ENCODE measurements around the gene RABGAP1L.

RABGAP1L gene

GRCh38 chr1:174966008-174966572, 806.8 kb downstream of the RABGAP1L start:
- no peak for DNase-seq (ENCODE audit: low spot score)

DNA sequence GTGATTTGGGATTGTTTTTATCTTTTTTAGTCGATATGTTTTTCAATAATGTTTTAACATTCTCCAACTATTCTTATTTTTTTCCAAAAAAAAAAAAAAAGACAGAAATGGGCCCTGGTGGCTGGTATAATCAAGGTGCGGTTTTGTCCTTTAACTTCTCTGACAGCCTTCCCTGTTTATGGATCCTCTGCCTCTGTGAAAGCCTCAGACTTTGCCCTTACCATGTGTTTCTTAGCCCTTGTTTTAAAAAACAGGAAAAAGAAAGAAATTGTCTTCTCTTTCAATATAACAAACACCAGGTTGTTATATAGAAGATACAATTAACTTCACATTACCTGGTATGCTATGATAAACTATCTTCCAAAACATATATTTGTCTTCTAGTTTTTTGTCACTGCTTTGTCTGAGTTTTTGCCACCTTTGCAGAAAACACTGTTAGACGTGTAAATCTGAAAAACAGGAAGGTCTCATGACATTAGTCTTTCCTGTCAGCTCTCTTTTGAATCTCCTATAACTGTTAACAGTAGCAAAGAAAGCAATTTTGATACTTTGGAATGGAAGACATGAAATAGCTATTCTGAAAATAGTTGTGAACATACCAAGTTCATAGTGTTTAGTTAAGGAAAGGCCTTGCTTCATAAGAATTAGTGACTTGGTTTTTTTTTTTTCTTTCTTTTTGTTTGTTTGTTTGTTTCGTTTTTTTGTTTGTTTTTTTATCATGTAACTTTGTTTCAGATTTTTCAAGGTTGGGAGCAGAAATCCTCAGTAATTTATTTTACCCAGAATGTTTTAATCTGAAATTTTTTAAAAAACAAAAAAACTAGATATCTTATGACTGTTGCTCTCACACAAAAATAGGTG, 808.8 kb downstream of the RABGAP1L start:
- no peak for DNase-seq (ENCODE audit: low spot score)

- DNase-seq (ENCODE audit: low spot score) = no peak
These were observed 809.5 kb downstream of the RABGAP1L start for GRCh38 chr1:174968750-174969244.

- no peak for DNase-seq (ENCODE audit: low spot score)
These were observed 810.7 kb downstream of the RABGAP1L start for GRCh38 chr1:174969977-174970376.

DNA sequence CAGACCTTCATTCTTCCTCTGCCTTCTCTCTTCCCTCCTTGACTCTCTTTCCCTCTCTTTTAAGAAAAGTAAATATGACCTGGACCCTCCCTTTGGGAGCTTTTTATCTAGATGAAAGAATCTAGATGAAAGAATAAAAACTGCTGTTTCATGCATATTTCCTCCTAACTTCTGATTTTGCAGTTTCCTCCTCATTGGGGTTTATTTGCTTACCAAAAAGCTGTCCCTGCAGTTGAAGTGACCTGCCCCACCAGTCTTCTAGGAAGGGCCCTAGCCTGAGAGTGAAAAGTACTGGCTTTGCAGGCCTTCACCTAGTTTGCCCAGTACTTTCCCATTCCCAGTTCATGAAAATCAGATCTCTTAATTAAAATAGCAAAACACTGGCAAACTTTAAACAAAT, 812.1 kb downstream of the RABGAP1L start:
- no peak for DNase-seq (ENCODE audit: low spot score)

DNA sequence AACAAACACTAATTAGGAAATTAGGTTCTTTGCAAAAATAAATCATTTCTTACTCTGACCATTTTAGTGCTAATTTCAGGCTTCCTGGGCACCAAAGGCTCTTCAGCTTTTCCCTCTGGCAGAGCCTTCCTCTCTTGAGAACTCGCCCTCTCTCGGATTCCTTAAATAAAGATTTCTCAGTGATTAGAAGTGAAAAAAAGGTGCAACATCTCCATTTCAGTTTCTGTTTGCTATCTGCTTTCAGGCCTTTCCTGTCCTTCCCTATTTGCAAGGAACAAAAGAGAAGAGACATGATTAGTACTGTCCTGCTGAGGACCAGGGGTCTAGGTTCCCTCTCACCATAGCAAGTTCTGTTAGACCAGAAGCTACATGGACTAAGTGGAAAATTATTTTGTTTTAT, 812.6 kb downstream of the RABGAP1L start:
- DNase-seq (ENCODE audit: low spot score) = no peak

GRCh38 chr1:174974711-174975119, 815.4 kb downstream of the RABGAP1L start:
- no peak for DNase-seq (ENCODE audit: low spot score)

DNA sequence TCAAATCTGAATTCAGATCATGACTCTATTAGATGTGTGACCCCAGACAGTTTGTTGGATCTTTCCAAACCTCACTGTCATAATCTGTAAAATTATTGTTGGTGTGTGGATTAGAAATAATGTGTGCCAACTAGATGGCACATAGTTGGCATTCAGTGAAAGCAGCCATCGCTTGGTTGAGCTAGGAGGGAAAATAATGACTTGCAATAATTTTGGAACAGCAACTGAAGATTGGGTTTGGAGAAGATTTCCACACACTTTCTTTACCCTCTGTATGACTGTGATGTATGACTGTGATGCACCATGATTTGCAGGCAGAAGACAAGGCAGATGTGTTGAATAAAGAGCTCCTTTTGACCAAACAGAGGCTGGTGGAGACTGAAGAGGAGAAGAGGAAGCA, 816.4 kb downstream of the RABGAP1L start:
- DNase-seq (ENCODE audit: low spot score) = no peak

- DNase-seq (ENCODE audit: low spot score) = no peak
These were observed 817.3 kb downstream of the RABGAP1L start for GRCh38 chr1:174976436-174977108.

GRCh38 chr1:174982971-174983689, 823.8 kb downstream of the RABGAP1L start:
- peak; percentile 33 for DNase-seq (ENCODE audit: low spot score)

GRCh38 chr1:174984952-174985351, 825.6 kb downstream of the RABGAP1L start:
- no peak for DNase-seq (ENCODE audit: low spot score)

- DNase-seq (ENCODE audit: low spot score) = no peak
These were observed 829.2 kb downstream of the RABGAP1L start for GRCh38 chr1:174988539-174988938.

GRCh38 chr1:174988986-174989385, 829.7 kb downstream of the RABGAP1L start:
- DNase-seq (ENCODE audit: low spot score) = no peak

GRCh38 chr1:174989536-174990220, 830.4 kb downstream of the RABGAP1L start:
- no peak for DNase-seq (ENCODE audit: low spot score)

DNA sequence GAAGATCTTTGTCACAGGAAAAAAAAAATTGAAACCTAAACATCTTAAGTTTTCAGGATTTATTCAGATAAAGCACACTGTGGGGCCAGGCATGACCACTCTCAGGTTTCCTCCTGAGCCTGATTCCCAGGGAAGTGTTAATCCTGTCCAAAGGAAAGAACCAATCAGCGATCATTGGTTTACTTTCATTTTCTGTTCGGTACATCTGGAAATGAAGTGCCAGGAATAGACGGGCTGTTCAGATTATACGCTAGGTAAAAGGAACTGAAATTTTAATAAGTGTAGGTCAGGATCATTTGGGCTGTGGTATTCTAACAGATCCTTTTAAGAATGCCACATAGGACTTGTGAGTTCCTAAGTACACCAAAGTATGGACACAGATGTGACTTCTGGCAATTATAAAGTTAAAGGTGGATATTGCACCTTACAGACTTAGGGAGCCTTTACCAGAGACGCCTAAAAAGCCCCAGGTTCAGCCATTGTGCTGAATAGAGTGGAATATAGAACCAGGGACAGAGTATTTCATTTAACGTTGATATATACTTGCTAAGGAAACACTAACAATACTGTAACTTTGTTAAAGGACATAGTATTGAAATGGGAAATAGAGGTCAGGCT, 831.2 kb downstream of the RABGAP1L start:
- DNase-seq (ENCODE audit: low spot score) = peak; percentile 24

GRCh38 chr1:174991473-174991872, 832.2 kb downstream of the RABGAP1L start:
- no peak for DNase-seq (ENCODE audit: low spot score)

DNA sequence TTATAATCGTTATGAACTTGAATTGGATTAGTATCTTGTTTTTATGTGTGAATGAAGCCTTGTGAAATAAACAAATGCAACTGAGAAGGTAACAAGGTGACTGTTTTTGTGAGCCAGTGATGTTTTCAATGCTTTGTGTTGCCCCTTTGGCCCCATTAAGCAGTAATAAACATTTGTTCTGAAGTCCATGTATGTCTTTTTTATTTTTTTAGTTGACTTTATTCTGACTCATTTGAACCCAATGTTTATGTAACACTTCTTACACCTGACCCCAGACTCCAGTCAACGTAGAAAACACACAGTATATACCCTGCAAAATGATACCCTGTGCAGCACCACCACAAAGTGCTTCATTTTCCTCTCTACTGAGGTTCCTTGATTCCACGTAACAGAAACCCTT, 835.8 kb downstream of the RABGAP1L start:
- no peak for DNase-seq (ENCODE audit: low spot score)

- no peak for DNase-seq (ENCODE audit: low spot score)
These were observed 836.6 kb downstream of the RABGAP1L start for GRCh38 chr1:174995916-174996315.

GRCh38 chr1:174996476-174996875, 837.2 kb downstream of the RABGAP1L start:
- DNase-seq (ENCODE audit: low spot score) = no peak

DNA sequence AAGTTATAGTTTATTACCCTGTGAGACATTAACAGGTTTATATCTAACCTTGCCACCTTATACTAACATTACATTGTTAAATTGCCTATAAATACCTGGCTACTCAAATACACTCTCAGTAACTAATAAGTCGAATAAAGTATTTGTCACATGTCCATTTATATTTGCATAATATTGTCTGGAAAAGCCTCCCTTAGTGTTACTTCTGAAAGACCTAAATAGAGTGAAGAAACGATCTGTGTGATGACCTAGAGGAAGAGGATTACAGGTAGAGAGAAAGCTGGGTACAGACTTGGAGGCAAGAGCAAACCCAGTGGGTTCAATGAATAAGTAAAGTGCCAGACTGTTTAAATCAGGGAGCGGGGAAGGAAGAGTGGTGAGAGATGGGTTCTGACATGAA, 837.7 kb downstream of the RABGAP1L start:
- no peak for DNase-seq (ENCODE audit: low spot score)

DNA sequence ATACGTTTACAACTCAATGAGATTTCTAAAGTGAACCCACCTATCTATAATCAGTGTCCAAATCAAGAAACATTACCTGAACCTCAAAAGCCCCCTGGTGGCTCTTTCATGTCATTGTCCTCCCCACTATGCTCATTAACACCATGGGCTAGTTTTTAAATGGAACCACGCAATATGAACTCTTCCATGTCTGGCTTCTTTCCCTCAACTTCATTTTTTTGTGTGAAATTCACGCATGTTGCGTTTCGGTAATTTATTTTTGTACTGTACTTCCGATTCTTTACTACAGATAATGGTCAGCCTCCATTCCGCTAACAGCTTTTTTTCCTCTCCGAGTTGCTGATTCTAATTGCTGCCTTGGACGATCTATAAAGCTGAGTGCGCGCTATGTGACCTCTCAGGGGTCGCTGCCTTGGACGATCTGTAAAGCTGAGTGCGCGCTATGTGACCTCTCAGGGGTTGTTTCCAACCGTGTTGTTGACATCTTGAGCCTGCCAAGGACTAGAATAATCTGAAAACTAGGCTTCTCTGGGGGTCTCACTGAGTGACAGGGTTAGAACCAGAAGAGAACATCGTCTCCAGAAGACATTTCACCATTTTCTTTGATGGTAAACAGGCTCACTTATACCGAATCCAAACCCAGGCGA, 839.4 kb downstream of the RABGAP1L start:
- DNase-seq (ENCODE audit: low spot score) = peak; percentile 74

Data from germinal center (tissue), 1 donor.